GM23248 (cell line): ENCODE data around the gene NMS.

Experiments used
- EZH2 ChIP-seq: fragments of 200-600 bp; sonication (generic); IDR thresholded peaks from 2 replicates; pipeline ENCODE4 v1.6.1; 2018; ENCODE audit warnings: antibody characterized with exemption, mild to moderate bottlenecking; ENCODE audit not compliant: insufficient read depth, poor library complexity, severe bottlenecking
- EZH2phosphoT487 ChIP-seq: fragments of 200-600 bp; sonication (generic); IDR thresholded peaks from 2 replicates; pipeline ENCODE4 v1.6.1; 2018; ENCODE audit warnings: antibody characterized with exemption, moderate library complexity, mild to moderate bottlenecking, low read depth; ENCODE audit not compliant: insufficient read depth

DNA sequence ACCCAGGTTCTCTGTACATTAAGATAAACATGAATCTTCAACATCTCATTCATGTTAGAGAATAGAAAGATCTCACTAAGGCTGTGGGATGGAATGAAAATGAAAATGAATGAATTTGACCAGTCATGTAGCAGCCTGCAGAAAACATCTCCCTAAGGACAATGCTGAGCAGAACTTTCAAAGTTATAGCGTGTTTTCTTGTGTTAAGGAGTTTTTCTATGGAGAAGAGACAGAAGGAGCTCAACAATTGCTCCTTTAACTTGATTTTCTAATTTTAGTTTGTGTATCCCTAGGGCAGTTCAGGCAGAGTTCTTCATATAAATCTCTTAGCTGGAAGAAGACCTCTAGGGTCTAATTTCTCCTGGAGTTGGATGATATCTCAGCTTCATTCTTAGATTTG, 47.3 kb downstream of the NMS start:
- no peak for TF ChIP-seq EZH2
- TF ChIP-seq EZH2phosphoT487, result no peak
